Fibroblast of skin of right biceps (primary cell): Measurements from ENCODE around the gene PIP4K2B.
"Not testable (repeated sequence)": the region's sequence is repeated elsewhere in the genome, so short reads cannot be mapped to it uniquely, and the experiment has no call there.

Experiments used
- DNase-seq: peaks from one replicate; pipeline ENCODE4 v3.0.0-alpha.2; 2013

The PIP4K2B gene

GRCh38 chr17:38728290-38728831 lies 71.0 kb downstream of the PIP4K2B start:
- DNase-seq, result no peak

GRCh38 chr17:38727736-38728135 lies 71.6 kb downstream of the PIP4K2B start:
- DNase-seq, result no peak

DNA sequence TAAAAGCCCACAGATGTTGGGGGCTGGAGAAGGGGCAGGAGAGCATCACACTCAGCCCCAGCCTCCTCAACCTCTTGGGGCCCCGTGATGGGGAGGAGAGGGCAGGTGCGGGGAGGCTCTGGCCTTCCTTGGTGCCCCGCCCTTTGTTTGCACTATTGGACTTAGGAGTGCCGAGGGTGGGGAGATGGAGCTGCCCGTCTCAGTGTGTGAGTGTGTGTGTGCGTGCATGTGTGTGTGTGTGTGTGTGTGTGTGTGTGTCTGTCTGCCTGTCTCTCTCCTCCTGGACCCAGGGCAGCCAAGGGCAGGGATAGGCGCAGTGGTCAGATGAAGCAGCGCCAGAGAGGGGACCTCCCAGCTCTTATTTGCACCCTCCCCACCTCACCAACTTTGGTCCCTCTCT lies 73.2 kb downstream of the PIP4K2B start:
- not testable (repeated sequence) for DNase-seq

DNA sequence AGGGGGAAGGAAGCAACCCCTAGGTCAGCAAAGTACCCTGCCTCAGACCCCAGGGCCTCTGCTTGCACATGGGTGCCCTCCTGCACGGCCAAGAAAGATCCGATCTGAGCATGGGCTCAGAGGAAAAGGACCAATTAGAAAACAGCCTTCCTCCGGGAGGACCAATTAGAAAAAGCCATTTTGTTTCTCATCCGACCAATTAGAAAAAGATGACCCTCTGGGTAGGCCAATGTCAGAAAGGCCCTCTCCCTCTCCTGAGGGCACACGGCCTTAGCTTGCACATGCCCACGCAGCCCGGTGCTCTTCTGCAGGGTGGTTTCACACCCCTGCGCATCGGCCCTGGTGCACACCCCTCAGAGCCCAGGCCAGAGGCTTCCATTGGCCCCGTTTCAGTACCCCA lies 74.3 kb downstream of the PIP4K2B start:
- no peak for DNase-seq

GRCh38 chr17:38724337-38724988 lies 74.9 kb downstream of the PIP4K2B start:
- DNase-seq, result no peak

DNA sequence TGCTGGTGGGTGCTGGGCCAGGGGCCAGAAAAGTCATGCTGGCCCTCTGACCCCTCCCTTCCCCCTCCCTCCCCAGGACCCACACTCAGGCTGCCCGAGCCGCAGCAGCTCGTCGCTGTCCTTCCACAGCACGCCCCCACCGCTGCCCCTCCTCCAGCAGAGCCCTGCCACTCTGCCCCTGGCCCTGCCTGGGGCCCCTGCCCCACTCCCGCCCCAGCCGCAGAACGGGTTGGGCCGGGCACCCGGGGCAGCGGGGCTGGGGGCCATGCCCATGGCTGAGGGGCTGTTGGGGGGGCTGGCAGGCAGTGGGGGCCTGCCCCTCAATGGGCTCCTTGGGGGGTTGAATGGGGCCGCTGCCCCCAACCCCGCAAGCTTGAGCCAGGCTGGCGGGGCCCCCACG lies 77.6 kb downstream of the PIP4K2B start:
- DNase-seq, result no peak

DNA sequence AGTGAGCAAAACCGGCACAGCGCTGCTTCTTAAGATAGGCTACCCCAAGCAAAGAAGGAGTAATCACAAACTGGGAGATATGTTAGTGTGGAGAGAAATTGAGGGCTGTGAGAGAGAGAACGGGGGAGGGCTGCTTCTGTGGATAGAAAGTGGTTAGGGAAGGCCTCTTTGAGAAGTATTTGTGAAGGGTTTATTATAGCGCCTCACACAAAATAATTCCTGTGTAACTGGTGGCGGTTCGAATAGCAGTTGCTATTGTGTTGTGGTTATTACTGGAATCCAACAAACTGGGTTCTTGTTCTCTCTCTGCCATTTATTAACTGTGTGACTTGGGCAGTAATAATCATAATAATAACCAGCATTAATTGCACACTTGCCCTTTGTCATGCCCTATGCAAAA lies 78.4 kb downstream of the PIP4K2B start:
- no peak for DNase-seq

DNA sequence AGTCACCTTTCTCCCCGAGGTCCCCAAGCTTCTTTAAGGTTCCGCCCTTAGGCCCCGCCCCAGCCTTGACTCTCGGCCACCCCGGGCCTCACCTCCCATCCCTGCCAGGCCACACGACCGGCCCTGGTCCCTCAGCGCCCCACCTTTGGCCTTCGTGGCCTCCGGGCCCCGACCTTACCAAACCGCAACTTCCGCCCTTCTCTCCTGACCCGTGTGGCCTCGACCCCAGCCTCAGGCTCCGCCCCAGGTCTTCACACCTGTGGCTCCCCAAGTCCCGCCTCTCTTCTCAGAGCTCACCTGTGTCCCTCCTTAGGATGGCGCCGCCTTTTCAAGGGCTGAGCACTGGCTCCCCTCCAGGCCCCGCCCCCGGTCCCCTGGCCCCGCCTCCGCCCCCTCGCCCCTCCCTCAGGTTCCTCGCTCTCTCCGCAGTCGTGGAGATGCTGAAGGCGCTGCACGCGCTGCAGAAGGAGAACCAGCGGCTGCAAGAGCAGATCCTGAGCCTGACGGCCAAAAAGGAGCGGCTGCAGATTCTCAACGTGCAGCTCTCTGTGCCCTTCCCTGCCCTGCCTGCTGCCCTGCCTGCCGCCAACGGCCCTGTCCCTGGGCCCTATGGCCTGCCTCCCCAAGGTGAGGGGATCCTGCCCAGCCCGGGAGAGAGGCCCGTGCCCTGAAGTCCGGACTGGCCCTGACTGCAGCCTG lies 79.3 kb downstream of the PIP4K2B start:
- no peak for DNase-seq

DNA sequence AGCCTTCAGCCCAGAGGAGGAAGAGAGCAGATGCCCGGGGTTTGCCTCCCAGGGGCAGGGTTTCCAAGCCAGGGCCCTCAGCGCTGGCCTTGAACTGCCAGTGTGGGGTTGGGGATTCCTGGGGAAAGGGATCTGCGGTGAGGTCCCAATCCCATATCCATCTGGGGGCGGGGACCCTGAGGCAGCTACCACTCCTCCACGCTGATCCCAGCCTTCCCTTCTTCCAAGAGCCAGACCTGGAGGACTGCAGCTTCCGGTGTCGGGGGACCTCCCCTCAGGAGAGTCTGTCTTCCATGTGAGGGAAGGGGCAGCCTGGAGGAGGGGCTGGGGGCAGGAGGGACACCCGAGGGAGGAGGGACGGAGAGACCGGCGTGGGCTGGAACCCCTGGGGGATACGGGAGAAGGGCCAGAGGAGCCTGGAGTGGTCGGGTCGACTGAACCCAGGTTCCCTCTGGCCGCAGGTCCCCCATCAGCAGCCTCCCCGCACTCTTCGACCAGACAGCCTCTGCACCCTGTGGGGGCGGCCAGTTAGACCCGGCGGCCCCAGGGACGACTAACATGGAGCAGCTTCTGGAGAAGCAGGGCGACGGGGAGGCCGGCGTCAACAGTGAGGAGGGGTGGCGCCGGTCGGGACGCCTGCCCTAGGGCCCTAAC lies 79.9 kb downstream of the PIP4K2B start:
- no peak for DNase-seq

- DNase-seq, result no peak
Measured at GRCh38 chr17:38717139-38717745, 82.1 kb downstream of the PIP4K2B start.

- no peak for DNase-seq
Measured at GRCh38 chr17:38716368-38717005, 82.9 kb downstream of the PIP4K2B start.
